Sigmoid colon (tissue), 7 donors: ENCODE measurements around the gene PTGER1. TPM values are rescaled to one million over a fixed set of nuclear protein-coding genes. Genes with fewer than 3 reads are reported as not detected.
A peak's percentile ranks its signal among the peaks of the same experiment; 100 is the strongest.

Source experiments
- DNase-seq: peaks from one replicate; pipeline ENCODE4 v3.0.0-alpha.2; 2019
- H3K27ac ChIP-seq, 4 donors: fragments of 200-600 bp; sonication (generic); one replicate each; pipeline ENCODE4 v1.5.1; 2016 to 2019; ENCODE audit warnings: mild to moderate bottlenecking in 1 of 4
- H3K27me3 ChIP-seq, 3 donors: fragments of 200-600 bp; sonication (generic); one replicate each; pipeline ENCODE4 v1.5.1; 2019; ENCODE audit warnings: mild to moderate bottlenecking in 1 of 3
- H3K36me3 ChIP-seq, 4 donors: fragments of 200-600 bp; sonication (generic); one replicate each; pipeline ENCODE4 v1.5.1; 2016 to 2019
- H3K4me1 ChIP-seq, 4 donors: fragments of 200-600 bp; sonication (generic); one replicate each; pipeline ENCODE4 v1.5.1; 2017 to 2019
- H3K4me3 ChIP-seq, 4 donors: fragments of 200-600 bp; sonication (generic); one replicate each; pipeline ENCODE4 v1.5.1; 2017 to 2019; ENCODE audit warnings: mild to moderate bottlenecking in 2 of 4, moderate library complexity in 1 of 4
- H3K9me3 ChIP-seq, 4 donors: fragments of 200-600 bp in 3 of 4; sonication (generic) in 3 of 4; one replicate each; pipeline versions ENCODE4 v1.5.1 to v1.6.1; 2013 to 2019
- EP300 ChIP-seq, 4 donors: sonication (generic); formaldehyde crosslinking; IDR thresholded peaks; one replicate each; pipeline ENCODE4 v1.6.1; 2017; ENCODE audit warnings: antibody characterized with exemption in 4 of 4
- POLR2A ChIP-seq, 2 donors: fragments of 450-650 bp; IDR thresholded peaks; one replicate each; pipeline ENCODE4 v1.6.1; 2016; ENCODE audit warnings: antibody characterized with exemption in 2 of 2, mild to moderate bottlenecking in 2 of 2, moderate library complexity in 2 of 2
- POLR2AphosphoS5 ChIP-seq, 4 donors: sonication (generic); formaldehyde crosslinking; IDR thresholded peaks; one replicate each; pipeline ENCODE4 v1.6.1; 2017; ENCODE audit warnings: antibody characterized with exemption in 4 of 4
- WGBS, 2 donors: extraction: QIAGEN DNeasy Blood & Tissue Kit; methylation state at CpG; one replicate each; pipeline ENCODE4 v1.1.7; 2013; 5-methylcytosine and 5-hydroxymethylcytosine counted together
- intact Hi-C: fragments of 100-400 bp; cut with DNase I; formaldehyde crosslinking; loops from one replicate; pipeline ENCODE4 v1.15.1; 2023
- polyA plus RNA-seq, 3 donors: library from polyadenylated mRNA; stranded (reverse); fragments of 200-250 nt; gene quantifications; one replicate each; pipeline ENCODE4 v1.2.3, GENCODE V29; 2013
- total RNA-seq, 4 donors: library from RNA; depleted of rRNA; stranded (reverse); fragments of >200 nt; gene quantifications; one replicate each; pipeline ENCODE4 v1.1.0, GENCODE V29; 2016
- TF ChIP-seq, protein P1 (sequence below), 4 experiments: fragments of 450-650 bp in 3 of 4; fragments of 200-600 bp in 1 of 4; IDR thresholded peaks; one replicate each; pipeline ENCODE4 v1.5.1; 2016 to 2019; ENCODE audit warnings: antibody characterized with exemption in 4 of 4, mild to moderate bottlenecking in 3 of 4, moderate library complexity in 2 of 4
- donor health status: healthy with polysubstance abuse.
- donor health status: Bipolar disorder and iron deficiency.
- donor health status: healthy.

Gene PTGER1, protein sequence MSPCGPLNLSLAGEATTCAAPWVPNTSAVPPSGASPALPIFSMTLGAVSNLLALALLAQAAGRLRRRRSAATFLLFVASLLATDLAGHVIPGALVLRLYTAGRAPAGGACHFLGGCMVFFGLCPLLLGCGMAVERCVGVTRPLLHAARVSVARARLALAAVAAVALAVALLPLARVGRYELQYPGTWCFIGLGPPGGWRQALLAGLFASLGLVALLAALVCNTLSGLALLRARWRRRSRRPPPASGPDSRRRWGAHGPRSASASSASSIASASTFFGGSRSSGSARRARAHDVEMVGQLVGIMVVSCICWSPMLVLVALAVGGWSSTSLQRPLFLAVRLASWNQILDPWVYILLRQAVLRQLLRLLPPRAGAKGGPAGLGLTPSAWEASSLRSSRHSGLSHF
- under 1 TPM in 2 of 4 donors, not detected in 2; 0.54 to 0.71 TPM for total RNA-seq
- polyA plus RNA-seq: under 1 TPM in 1 of 3 donors, not detected in 2; 0.67 TPM

DNA sequence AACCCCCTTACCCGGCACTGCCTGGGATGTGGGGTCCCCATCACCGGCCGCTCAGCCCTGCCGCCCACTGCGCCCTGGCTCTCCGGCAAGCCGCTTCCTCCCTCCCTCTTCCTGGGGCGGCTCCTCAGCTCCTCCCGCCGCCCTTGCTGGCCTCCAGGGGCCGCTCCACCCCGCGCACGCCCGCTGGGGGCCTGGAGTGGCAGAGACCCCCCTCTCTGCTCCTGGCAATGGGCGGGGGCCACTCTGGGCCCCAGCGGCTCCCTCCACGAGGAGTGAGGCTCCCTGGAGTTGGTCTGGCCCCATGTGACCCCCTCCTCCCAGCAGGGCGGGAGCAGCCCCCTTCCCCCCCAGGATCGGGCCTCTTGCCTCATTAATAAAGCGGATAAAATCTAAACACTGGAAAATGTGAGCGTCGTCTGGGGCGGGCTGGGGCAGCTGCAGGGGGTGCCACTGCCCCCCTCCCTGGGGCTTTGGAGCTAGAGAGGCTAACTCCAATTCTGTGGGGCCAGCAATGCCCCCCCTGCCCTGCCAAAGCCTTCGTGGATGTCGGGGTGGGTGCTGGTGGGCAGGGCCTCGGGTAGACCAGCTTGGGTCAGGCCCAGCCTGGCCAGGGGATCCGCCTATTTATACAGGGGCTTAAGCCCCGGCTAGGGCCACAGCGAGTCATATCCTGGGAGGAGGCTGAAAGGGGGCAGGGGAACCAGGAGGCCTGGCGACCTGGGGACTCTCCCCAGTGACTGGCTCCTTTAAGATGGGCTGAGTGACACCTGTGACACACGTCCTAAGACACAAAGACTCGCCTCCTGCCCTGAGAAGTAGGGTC lies at the start of gene PTGER1:
PTGER1 (minus strand) TSS at position 104 of the 823 bp plus-strand sequence. CDS start 1,034 bp downstream, outside the sequence.
- no peak for DNase-seq
- H3K9me3 ChIP-seq: no peaks in the 10 kb centered on the region
- intact Hi-C loops: no loop called here
- peaks cover 4 to 44% (median 24%) of the 10 kb centered on the region in 4 donors for H3K36me3 ChIP-seq
- 7 to 13% methylated on average over 33 of the region's 33 CpGs for WGBS, 2 donors
- H3K27ac ChIP-seq: peak within 1 kb of the TSS in 3 of 4 donors; percentile 18 to 33 (median 26)
- no peak for TF ChIP-seq POLR2A (IDR thresholded peaks at IDR 0.05)
- TF ChIP-seq, protein P1, sequence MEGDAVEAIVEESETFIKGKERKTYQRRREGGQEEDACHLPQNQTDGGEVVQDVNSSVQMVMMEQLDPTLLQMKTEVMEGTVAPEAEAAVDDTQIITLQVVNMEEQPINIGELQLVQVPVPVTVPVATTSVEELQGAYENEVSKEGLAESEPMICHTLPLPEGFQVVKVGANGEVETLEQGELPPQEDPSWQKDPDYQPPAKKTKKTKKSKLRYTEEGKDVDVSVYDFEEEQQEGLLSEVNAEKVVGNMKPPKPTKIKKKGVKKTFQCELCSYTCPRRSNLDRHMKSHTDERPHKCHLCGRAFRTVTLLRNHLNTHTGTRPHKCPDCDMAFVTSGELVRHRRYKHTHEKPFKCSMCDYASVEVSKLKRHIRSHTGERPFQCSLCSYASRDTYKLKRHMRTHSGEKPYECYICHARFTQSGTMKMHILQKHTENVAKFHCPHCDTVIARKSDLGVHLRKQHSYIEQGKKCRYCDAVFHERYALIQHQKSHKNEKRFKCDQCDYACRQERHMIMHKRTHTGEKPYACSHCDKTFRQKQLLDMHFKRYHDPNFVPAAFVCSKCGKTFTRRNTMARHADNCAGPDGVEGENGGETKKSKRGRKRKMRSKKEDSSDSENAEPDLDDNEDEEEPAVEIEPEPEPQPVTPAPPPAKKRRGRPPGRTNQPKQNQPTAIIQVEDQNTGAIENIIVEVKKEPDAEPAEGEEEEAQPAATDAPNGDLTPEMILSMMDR (IDR thresholded peaks at IDR 0.05): peak in 1 of 4 experiments; percentile 11
- H3K4me1 ChIP-seq: peaks cover 0 to 61% (median 46%) of the 10 kb centered on the region in 4 donors
- peak within 1 kb of the TSS in 2 of 4 donors; percentile 8 to 17 for H3K4me3 ChIP-seq
- H3K27me3 ChIP-seq: peaks cover 18 to 39% (median 33%) of the 10 kb centered on the region in 3 donors

DNA sequence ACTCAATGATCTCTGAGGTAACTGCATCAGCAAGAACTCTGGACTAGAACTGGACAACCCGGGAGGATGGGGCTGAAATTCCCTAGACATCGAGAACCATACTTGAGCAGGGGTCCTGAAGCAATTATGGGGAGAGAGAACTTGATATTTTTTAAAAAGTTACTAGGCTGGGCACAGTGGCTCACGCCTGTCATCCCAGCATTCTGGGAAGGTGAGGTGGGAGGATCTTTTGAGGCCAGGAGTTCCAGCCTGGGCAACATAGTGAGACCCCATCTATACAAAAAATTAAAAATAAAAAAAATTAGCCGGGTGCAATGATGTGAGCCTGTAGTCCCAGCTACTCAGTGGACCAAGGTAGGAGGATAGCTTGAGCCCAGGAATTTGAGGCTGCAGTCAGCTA lies 45.4 kb upstream of the PTGER1 start:
- no peak for DNase-seq
- no peaks in the 10 kb centered on the region for H3K27me3 ChIP-seq
- intact Hi-C loops: no loop called here
- H3K4me3 ChIP-seq: no peak overlapping the region
- no peak overlapping the region for H3K27ac ChIP-seq
- H3K4me1 ChIP-seq: peaks cover 0 to 27% (median 22%) of the 10 kb centered on the region in 4 donors
- 93 to 95% methylated on average over 4 of the region's 4 CpGs for WGBS, 2 donors
- peaks cover 4 to 10% (median 10%) of the 10 kb centered on the region in 4 donors for H3K36me3 ChIP-seq
- TF ChIP-seq, protein P1 (IDR thresholded peaks at IDR 0.05): no peak
- TF ChIP-seq POLR2A (IDR thresholded peaks at IDR 0.05) (no peak), EP300 (IDR thresholded peaks at IDR 0.05) (no peak), POLR2AphosphoS5 (IDR thresholded peaks at IDR 0.05) (no peak)
- no peaks in the 10 kb centered on the region for H3K9me3 ChIP-seq

DNA sequence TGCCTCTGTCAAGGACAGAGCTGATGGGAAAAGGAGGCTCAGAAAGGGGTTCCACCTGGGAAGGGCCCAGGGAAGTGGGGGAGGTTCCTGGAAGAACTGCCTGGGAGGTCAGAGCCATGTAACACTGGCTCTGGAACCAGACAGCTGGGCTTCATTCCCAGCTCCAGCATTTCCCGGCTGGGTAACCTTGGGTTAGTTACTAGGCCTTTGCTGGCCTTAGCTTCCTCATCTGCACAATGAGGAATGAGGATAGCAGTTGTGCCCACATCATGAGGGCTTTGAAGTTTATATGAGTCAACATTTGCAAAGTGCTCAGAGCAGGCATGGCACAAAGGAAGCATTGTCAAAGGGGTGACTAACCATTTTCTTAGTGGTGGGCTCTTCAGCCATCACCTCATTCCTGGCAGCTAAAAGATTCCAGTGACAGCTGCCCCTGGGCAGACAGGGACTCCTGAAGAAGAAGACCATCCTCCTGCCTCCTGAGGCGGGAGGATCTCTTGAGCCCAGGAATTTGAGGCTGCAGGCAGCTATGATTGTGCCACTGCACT lies 44.8 kb upstream of the PTGER1 start:
- H3K4me1 ChIP-seq: peaks cover 0 to 33% (median 28%) of the 10 kb centered on the region in 4 donors
- no peak overlapping the region for H3K4me3 ChIP-seq
- DNase-seq: no peak
- no peaks in the 10 kb centered on the region for H3K9me3 ChIP-seq
- intact Hi-C loops: no loop called here
- H3K27me3 ChIP-seq: no peaks in the 10 kb centered on the region
- WGBS, 2 donors: 43 to 63% methylated on average over 2 of the region's 2 CpGs
- peaks cover 9 to 16% (median 15%) of the 10 kb centered on the region in 4 donors for H3K36me3 ChIP-seq
- peak overlapping the region; percentile 99 to 100 (median 100) for H3K27ac ChIP-seq
- TF ChIP-seq POLR2AphosphoS5 (IDR thresholded peaks at IDR 0.05) (no peak), EP300 (IDR thresholded peaks at IDR 0.05) (no peak), POLR2A (IDR thresholded peaks at IDR 0.05) (no peak)
- TF ChIP-seq, protein P1 (IDR thresholded peaks at IDR 0.05): no peak

DNA sequence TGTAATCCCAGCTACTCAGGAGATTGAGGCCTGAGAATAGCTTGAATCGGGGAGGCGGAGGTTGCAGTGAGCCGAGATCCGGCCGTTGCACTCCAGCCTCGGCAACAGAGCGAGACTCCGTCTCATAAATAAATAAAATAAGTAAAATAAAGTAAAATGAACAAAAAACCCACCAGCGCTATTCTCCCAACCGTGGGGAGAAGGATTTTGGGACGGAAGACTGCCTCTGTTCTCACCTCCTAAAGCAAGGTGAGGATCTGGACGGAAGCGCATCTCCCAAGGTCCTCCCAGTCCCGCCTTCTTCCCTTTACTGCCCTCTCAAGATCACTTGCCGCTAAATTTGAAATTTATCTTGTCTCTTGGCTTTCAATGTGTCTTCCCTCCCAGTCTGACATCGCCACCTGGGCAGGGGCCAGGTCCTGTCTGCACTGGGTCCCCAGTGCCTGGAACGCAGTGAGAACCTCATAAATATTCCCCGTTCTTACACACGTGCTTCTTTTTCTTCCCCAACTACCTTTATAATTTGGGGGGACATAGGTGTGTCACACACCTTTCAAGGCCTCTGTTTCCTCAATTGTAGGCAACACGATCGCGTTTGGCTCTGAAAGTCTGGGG lies 44.2 kb upstream of the PTGER1 start:
- Histone ChIP-seq H3K27me3 (no peaks in the 10 kb centered on the region), H3K36me3 (peaks cover 15 to 22% (median 20%) of the 10 kb centered on the region in 4 donors), H3K27ac (peak overlapping the region; percentile 99 to 100 (median 100)), H3K4me3 (peak overlapping the region in 2 of 4 donors; percentile 93 to 94), H3K4me1 (peaks cover 0 to 39% (median 32%) of the 10 kb centered on the region in 4 donors), H3K9me3 (no peaks in the 10 kb centered on the region)
- 91 to 92% methylated on average over 22 of the region's 22 CpGs for WGBS, 2 donors
- no peak for DNase-seq
- TF ChIP-seq EP300 (IDR thresholded peaks at IDR 0.05) (no peak), POLR2AphosphoS5 (IDR thresholded peaks at IDR 0.05) (no peak)
- TF ChIP-seq, protein P1 (IDR thresholded peaks at IDR 0.05): no peak
- intact Hi-C loops: no loop called here
